ENCODE data around the gene SOWAHB. TPM values are rescaled to one million over a fixed set of nuclear protein-coding genes. Genes with fewer than 3 reads are reported as not detected.

SOWAHB gene
- total and polyA plus RNA-seq, 12 donors, result 0.07 to 0.12 TPM; not detected in 10

GRCh38 chr4:76894537-76895255 lies 3.2 kb downstream of the SOWAHB start:
- no peak for ATAC-seq
- Histone ChIP-seq H3K27me3 (peaks cover 14 to 81% (median 55%) of the 10 kb centered on the region in 7 donors), H3K36me3 (no peaks in the 10 kb centered on the region), H3K27ac (no peak overlapping the region), H3K4me1 (peaks cover 3 to 20% (median 15%) of the 10 kb centered on the region in 9 donors), H3K4me3 (no peak overlapping the region), H3K9me3 (no peaks in the 10 kb centered on the region)
- 65 to 75% methylated on average over 6 of the region's 6 CpGs for WGBS, 2 donors
- intact Hi-C loops (cut with DNase I), result no loop called here
- TF ChIP-seq CTCF (IDR thresholded peaks at IDR 0.05), result no peak
- DNase-seq, result no peak

GRCh38 chr4:76892601-76893000 lies 5.3 kb downstream of the SOWAHB start:
- Histone ChIP-seq H3K36me3 (no peaks in the 10 kb centered on the region), H3K4me1 (peaks cover 0 to 10% (median 8%) of the 10 kb centered on the region in 9 donors), H3K4me3 (no peak overlapping the region), H3K9me3 (no peaks in the 10 kb centered on the region), H3K27me3 (peaks cover 10 to 60% (median 36%) of the 10 kb centered on the region in 7 donors), H3K27ac (no peak overlapping the region)
- WGBS, 2 donors, result 85 to 88% methylated on average over 3 of the region's 3 CpGs
- ATAC-seq (no peak), DNase-seq (no peak)
- TF ChIP-seq CTCF (IDR thresholded peaks at IDR 0.05), result no peak
- intact Hi-C loops (cut with DNase I), result no loop called here

- no peak for TF ChIP-seq CTCF (IDR thresholded peaks at IDR 0.05)
- H3K27me3 ChIP-seq, result peaks cover 4 to 54% (median 30%) of the 10 kb centered on the region in 7 donors
- WGBS, 2 donors, result 34 to 48% methylated on average over 1 of the region's 1 CpG
- intact Hi-C loops (cut with DNase I), result no loop called here
- DNase-seq (no peak), ATAC-seq (no peak)
- no peaks in the 10 kb centered on the region for H3K36me3 ChIP-seq
- no peak overlapping the region for H3K27ac ChIP-seq
- H3K4me1 ChIP-seq, result peaks cover 0 to 6% (median 4%) of the 10 kb centered on the region in 9 donors
- H3K9me3 ChIP-seq, result no peaks in the 10 kb centered on the region
- no peak overlapping the region for H3K4me3 ChIP-seq
Observed at GRCh38 chr4:76892001-76892400, 5.9 kb downstream of the SOWAHB start.

GRCh38 chr4:76886848-76887441 lies 11.0 kb downstream of the SOWAHB start:
- Histone ChIP-seq H3K9me3 (no peaks in the 10 kb centered on the region), H3K4me3 (no peak overlapping the region), H3K27ac (no peak overlapping the region), H3K4me1 (no peaks in the 10 kb centered on the region), H3K36me3 (no peaks in the 10 kb centered on the region), H3K27me3 (peaks cover 0 to 7% (median 4%) of the 10 kb centered on the region in 7 donors)
- DNase-seq, result no peak
- WGBS, 2 donors, result 91 to 94% methylated on average over 7 of the region's 7 CpGs
- intact Hi-C loops (cut with DNase I), result loop anchor here in 1 of 10 donors (10.0 kb wide), 1 partner anchor 48 kb away; no protein-coding TSS in a partner anchor
- ATAC-seq, result no peak
- TF ChIP-seq CTCF (IDR thresholded peaks at IDR 0.05), result no peak

All from heart right ventricle (tissue), 16 donors.